HG02678 (cell line): ENCODE data around the gene HUNK.
"Not testable (repeated sequence)": the region's sequence is repeated elsewhere in the genome, so short reads cannot be mapped to it uniquely, and the experiment has no call there.

Source experiments
- ATAC-seq: cut with Tn5 transposase; IDR thresholded peaks from one replicate; pipeline ENCODE4 v1.9.1; 2021; ENCODE audit warnings: mild to moderate bottlenecking, moderate library complexity; ENCODE audit not compliant: unreplicated experiment

HUNK gene

DNA sequence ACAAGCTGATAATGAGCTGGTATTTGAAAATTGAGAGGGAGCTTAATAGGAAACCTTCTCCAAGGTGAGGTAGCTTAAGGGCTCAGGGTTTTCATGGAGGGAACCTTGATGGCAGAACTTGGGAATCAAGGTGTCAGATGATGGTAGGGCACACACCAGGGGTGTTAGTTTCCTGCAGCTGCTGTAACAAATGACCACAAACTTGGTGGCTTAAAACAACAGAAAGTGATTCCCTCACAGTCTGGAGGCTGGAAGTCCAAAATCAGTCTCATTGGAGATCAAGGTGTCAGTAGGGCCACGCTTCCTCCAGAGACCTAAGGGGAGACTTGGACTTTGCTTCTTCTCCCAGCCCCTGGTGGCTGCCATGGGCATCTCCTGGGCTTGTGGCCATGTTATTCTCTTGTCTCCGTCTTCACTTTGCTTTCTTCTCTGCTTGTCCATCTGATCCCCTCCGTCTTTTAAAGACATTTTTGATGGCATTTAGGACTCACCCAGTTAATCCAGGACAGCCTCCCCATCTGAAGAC, 45.5 kb downstream of the HUNK start:
- no peak for ATAC-seq

- ATAC-seq, result no peak
Observed at GRCh38 chr21:31920275-31920674, 47.5 kb downstream of the HUNK start.

- ATAC-seq, result no peak
Observed at GRCh38 chr21:31921079-31921478, 48.3 kb downstream of the HUNK start.

GRCh38 chr21:31922881-31923280, 50.1 kb downstream of the HUNK start:
- no peak for ATAC-seq

DNA sequence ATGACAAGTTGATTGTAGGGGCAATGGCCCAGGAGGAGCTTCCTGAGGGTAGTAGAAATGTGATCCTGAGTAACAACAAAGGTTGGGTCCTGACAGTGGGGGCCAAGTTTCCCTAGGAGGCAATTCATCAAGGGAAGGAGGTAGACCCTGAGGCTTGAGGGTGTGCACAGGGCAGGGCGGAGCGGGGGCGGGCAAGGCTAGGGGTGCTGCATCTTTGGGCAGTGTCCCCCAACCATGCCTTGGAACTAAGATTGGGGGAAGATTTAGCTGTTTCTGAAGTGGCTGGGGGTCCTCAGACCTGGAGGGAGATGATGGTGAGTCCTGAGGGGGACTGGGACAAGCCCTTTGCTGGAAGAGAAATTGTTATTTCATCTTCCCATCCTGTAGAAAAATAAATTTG, 50.9 kb downstream of the HUNK start:
- ATAC-seq, result no peak

DNA sequence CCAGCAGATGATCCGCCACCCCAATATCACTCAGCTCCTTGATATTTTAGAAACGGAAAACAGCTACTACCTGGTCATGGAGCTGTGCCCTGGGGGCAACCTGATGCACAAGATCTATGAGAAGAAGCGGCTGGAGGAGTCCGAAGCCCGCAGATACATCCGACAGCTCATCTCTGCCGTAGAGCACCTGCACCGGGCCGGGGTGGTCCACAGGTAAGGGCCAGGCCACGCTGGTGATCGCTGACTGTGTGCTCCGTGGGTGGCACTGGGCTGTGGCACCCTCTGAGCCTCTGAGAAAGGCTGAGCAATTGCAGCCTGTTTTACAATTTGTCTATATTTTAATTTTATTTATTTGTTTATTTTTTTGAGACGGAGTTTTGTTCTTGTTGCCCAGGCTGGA, 51.7 kb downstream of the HUNK start:
- ATAC-seq, result no peak

DNA sequence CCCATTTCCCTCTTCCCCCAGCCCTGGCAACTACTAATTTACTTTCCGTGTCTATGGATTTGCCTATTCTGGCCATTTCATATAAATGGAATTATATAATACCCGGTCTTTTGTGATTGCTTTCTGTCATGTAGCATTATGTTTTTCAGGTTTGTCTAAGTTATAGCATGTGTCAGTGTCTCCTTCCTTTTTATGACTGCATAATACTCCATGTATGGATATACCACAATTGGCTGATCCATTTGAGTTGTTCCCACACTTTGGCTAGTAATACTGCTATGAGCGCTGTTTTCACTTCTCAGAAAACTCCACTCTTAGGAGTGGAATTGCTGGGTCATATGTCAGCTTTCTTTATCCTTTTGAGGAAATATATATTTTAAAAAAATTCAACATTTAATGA, 53.7 kb downstream of the HUNK start:
- no peak for ATAC-seq

GRCh38 chr21:31927689-31928353, 55.0 kb downstream of the HUNK start:
- ATAC-seq, result no peak

DNA sequence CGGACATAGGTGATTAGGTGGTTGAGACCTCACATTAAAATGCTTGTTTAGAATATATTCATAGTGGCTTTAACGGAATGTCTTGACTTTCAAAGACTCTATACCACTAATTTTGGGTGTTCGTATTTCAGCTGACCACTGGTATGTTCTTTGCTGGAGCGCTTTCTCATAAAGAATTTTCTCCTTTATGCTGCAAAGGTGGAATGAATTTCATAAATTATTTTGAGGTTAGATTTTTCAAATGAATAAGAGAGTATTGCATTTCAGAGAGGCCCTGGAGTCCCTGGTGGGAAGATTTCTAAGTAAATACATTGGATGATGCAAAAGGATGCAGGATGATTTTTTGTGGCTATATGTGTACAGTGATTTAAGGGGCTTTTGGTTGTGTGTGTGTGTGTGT, 55.8 kb downstream of the HUNK start:
- no peak for ATAC-seq

DNA sequence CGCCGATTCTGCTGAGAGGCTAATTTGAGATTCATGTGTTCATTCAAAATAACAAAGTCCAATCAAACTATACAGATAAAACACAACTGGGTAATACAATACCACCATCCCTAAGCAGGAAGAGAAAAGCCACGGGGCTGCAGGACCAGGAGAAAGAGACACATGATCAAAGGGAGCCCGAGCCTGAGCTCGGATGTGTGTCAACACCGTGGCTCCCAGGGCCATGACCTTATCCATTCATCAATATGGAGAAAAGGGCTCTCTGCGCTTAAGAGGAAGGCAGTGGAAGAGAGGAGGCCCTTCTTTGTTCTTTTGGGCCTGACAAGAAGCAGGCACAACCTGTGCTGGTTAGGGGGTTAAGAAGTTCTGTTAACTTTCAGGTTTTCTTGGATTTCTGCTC, 56.7 kb downstream of the HUNK start:
- no peak for ATAC-seq

- ATAC-seq, result no peak
Observed at GRCh38 chr21:31930001-31930400, 57.2 kb downstream of the HUNK start.

DNA sequence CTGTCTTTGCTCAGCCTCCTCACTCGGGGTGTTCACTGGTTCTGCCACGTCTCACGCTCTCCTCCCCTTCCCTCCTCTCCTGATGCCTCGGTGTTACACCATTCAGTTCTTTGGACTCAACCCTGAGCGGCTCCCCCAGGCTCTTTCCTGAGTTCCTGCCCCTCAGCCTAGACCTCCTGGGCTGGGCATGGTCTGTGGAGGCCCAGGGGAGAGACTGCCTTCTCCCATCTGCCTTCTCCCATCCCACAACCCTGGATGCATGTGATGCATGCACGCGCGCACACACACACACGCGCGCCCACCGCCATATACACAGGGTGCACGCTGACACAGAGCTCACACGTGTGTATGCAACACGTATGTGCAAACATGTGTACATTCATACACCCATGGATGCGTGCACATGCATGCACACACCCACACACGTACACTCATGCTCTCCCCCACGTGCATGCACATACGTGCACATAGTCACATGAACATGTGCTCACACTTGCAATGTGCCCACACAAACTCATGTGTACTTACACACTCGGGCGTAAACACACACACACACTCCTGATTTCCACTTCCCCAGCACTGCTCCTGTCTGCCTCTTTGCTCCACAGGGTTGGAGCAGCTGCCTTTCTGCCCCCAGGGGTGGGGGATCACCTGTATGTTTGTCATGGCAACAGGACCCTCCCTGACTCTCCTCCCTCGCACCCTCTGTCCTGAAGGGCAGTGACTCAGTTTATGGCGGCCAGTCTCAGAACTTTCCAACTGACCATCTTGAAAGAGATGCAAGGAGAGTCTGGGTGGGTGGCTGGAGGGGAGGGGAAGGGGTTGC, 59.0 kb downstream of the HUNK start:
- no peak for ATAC-seq

- ATAC-seq, result no peak
Observed at GRCh38 chr21:31932470-31932764, 59.6 kb downstream of the HUNK start.

DNA sequence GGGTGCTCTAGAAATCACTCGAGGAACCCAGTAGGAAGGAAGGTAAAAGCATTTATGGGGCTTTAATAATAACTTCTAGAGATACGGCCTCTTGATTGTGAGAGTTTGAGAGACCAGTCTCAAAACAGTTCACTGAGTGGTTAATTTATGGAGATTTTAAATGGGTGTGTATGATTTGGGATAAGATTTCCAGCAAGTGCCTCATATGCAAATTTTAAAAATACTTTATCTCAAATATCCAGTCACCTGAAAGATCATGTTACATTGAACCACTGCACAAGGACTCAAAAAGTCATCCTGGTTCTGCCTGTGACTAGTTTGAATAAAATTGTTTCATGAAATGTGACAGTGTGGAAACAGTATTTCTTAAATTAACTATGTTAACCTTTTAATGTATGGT, 64.5 kb downstream of the HUNK start:
- no peak for ATAC-seq

GRCh38 chr21:31938330-31939301, 65.8 kb downstream of the HUNK start:
- ATAC-seq, result no peak

DNA sequence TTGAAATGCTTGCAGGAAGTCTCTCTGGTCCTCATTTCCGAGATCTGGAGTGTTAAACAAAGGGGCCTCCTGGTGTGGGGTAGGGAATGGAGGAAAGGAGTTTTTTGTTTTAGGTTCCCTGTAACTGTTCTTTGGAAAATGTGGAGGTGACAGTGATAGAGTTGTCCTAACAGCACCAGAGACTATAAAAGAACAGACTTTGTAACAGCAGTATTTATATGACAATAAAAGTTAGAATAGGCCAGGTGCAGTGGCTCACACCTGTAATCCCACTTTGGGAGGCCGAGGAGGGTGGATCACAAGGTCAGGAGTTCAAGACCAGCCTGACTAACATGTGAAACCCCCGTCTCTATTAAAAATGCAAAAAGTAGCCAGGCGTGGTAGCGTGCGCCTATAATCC, 68.9 kb downstream of the HUNK start:
- ATAC-seq, result no peak

- ATAC-seq, result no peak
Observed at GRCh38 chr21:31943561-31943960, 70.7 kb downstream of the HUNK start.

DNA sequence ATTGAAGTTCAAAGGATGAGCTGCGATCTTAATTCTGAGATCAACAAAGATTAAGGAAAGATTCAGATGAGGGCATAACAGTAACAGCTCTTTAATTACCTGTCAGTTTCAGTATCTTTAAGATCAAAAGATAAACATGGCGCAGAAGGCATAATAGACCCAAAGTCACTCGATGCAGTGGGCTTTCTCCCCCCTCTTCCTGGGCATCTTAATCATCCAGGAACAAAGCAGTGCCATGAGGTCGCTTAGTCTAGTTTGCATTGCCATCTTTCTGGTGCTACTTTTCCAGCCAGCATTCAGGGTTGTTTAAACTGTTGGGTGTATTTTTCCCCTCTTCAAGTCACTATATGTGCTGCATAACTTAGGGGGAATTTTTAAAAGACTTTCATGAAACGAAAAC, 72.3 kb downstream of the HUNK start:
- ATAC-seq, result no peak

DNA sequence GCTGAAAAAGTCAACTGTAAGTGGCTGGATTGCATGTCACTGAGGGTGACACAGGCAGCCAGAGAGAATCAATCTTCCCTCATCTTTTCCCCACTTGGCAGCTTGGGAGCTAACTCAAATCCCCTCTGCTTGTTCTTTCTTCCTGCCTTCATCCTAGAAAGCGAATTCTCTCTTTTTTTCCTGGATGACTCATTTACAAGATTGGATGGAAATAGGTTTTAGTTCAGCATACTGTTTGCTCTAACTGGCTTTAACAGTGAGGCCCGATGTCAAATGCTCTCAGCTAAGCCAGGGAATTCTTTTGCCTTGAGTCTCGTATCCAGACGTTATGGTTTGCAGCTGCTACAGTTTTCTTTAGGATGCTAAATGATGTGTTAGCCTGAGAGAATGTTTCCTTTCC, 72.7 kb downstream of the HUNK start:
- no peak for ATAC-seq

DNA sequence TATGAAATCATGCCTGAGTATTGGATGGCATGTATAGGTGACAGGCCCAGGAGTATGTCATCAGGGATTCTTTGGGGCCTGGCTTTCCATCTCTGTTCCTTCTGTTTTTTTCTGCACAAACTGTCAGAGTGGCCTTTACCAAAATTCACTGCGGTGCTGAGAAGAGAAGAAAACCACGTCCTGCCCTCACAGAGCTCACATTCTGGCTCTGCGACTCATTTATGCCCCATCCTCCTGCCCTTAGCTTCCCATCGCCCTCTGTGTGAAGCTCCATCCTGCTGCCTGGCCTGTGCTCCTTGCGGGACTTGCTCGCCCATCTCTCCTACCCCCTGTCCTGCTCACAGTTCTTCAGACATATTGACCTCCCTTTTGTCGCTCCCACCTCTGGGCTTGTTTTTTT, 73.4 kb downstream of the HUNK start:
- no peak for ATAC-seq

- ATAC-seq, result not testable (repeated sequence)
Observed at GRCh38 chr21:31946876-31947550, 74.2 kb downstream of the HUNK start.
